Stimulated activated CD4-positive, alpha-beta T cell treated with anti-CD3 and anti-CD28 coated beads, Interleukin-2, amount 100 ng/mL, for 4 hours (primary cell): Measurements from ENCODE around the gene ITGA11.
"Not testable (repeated sequence)": the region's sequence is repeated elsewhere in the genome, so short reads cannot be mapped to it uniquely, and the experiment has no call there.

Experiments used
- DNase-seq: peaks from one replicate; pipeline ENCODE4 v3.0.0-alpha.2; 2020; ENCODE audit warnings: low read depth

The ITGA11 gene

DNA sequence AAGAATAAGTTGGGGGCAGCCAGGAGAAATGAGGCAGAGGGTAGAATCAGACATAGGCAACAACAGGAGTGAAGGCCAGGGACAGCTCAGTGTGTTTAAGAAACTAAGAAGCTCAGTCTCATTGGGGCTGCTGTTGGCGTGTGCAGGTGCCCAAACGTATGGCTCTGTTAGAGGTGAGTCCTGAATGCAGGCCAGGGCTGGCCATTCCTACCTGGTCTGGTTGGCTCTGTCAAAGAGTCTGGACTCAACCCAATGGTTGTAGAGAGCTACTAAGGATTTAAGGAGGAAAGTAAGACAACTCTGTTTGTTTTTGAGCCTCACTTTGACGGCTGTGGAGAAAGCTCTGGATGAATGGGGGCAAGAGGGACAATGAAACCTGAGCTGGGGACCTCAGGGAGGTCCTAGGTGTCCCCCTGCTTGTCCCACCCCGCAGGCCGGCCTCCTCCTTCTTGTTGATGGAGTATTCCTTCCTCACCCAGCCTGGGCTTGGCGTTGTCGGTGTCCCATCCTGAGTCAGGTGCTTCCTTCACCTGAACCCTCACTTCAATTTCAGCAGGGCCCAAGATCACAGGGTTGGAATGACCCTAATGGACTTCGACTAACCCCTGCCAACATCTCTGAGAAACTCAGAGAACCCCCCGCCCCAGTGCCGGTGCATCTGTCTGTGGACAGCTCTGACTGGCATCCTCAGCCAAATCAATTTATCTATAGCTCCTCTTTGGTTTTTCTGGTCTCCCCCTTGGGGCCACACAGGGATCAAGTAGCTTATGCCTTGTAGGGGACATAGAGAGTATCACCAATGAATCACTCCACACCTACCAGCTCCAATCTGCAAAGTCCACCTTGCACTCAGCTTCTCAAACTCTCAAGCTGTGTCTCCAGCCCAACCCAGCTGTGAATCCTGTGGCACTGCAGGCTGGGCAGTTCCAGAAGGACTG is 8.3 kb downstream of the ITGA11 start:
- DNase-seq, result no peak

DNA sequence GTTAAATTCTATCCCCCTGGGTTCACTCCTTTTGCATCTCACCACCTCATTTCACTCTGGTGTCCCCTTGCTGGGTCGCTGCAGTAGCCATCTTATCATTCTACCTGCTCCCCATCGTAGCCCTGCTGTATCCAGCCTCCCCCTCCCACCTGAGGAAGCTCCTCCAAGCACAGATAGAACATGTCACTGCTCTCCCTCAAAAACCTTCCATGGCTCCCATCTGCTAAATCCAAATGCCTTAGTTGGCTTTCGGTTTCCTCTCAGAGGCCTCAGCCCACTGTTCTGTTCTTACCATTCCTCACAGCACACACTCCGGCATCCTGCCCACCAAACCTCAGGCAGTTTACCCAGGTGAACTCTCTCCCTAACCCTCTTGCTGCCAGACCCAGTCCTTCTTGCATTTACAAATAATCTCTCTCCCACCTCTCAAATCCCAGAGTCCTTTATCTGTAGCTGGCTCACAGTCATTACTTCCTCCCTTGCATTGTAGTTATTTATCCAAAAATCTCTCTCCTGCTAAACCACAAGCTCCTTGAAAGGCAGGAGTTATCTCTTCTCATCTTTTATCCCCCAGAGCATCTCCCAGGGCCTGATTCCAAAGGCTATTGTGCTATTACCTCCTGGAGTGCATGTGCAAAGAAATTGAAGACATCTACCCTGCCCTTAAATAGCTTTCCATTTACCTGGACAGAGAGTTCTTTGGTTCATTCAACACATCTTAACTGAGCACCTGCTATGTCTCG is 9.4 kb downstream of the ITGA11 start:
- not testable (repeated sequence) for DNase-seq

DNA sequence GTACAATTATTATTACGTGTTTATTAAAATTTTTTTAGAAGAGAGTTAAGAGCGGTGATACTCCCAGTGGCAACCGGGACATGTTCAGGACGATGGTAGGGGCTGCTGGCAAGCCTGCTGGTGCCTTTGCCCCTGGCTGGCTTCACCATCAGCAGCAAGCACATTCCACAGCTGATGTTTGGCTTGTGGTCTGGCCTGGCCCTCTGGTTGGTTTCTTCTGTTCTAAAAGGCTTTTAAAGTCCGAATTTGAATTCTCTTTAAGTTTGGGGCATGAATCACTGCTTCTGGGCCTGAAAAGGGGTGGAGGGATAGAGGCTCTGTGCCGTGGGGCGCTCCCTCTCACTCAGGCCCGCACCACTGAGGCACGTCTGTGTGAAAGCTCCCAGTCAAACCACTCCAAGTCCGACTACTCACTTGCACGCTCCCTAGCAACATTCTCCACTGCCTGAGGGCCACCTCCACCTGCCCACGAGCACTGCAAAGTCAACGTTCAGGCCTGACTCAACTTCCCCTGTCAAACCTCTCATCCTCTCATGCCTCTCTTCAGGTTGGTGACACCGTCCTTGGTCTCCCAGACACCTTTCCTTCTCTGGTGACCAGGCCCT is 10.1 kb downstream of the ITGA11 start:
- no peak for DNase-seq

DNA sequence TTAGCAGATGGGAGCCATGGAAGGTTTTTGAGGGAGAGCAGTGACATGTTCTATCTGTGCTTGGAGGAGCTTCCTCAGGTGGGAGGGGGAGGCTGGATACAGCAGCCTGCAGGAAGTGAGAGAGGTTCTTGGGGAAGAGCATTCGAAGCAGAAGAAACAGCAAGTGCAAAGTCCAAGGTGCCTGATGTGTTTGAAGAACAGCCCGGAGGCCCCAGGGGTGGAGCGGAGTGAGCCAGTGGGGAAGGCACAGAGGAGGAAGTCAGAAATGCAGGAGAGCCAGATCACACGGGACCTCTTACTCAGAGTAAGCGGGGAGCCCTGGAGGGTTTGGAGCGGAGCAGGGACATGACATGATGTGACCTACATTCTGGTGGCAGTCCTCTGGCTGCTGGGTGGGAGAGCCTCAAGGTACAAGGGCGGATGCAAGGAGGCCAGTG is 10.8 kb downstream of the ITGA11 start:
- DNase-seq, result no peak

DNA sequence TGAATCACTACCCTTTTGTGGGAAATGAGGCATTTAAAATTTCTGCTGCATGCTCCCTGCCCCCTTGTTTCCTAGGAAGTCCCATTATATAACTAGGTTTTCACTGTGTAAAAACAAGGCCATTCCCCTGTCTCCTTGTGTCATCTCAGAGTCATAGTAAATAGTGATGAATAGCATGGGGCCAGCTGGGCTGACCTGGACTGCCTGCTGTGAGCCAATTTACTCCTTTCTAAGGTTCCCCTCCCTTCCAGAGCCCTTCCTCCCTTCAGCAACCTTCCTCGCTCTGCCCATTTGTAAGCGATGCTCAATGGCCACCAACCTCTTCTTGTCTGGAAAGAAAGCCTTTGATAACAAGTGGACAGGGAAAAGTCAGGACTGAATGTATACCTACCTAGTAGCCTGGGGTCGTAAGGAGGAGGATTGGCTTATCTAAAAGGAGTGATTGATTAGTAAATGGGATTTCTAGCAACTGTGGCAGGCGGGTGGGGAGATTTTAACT is 11.7 kb downstream of the ITGA11 start:
- no peak for DNase-seq

DNA sequence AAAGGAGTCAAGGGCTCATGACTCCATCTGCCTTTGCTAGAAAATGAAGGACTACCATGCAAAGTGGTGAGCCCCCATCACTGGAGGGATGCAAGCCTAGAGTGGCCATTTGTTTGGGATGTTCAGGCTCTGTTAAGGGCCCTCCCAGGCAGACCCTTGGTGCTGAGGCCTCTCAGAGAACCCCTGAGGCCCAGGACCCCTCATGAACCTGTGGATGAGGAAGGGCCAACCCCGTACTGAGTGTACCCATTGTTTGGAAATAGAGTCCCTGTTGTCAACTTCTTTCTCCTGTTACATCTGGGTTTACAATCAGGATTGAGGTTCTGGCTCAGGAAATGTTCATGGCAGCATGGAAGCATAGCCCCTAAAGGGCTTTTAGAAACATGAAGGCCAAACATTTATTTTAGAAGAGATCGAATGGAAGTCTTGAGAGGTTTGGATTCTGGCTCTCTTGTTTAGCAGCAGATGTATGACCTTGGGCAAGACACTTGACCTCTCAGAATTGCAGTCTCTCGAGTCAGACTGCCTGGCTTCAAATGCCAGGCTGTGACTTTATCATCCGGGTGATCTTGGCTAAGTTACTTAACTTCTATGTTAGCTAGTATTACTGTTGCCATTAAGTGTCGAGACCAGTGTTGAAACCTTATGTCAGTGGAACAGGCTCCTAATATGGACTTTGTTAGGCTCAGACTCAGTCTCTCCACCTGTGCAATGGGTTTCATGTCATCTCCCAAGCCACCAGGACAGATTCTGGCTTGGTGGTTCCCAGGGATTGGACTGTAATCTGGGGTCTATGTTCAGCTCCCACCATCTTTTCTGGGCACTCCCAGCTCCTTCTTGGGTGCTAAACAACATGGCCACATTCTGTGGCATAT is 12.4 kb downstream of the ITGA11 start:
- DNase-seq, result no peak

DNA sequence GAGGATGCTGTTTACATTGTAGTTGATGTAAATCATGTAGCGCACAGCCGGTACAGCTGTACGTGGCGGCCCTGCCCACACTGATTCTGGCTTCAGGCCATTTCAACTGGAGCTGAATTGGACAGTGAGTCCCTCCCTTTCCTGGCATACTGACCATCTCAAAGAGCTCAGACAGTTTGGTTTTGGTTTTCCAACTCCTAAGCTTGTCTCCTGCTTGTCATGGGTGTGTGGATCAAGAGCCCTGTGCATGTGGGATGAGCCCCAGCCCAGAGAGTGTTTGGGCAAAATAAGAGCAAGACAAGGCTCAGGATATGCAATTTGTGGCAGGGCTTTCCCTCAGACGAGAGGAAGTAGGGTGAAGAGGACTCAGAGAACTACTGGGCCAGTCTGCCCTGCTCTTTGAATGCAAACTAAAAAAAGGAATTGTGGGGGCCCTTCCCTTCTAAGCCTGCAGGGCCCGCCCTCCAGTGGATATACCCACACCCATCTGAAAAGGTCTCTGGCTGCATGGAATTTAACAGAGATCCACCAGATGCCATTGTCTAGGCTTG is 13.3 kb downstream of the ITGA11 start:
- DNase-seq, result no peak

DNA sequence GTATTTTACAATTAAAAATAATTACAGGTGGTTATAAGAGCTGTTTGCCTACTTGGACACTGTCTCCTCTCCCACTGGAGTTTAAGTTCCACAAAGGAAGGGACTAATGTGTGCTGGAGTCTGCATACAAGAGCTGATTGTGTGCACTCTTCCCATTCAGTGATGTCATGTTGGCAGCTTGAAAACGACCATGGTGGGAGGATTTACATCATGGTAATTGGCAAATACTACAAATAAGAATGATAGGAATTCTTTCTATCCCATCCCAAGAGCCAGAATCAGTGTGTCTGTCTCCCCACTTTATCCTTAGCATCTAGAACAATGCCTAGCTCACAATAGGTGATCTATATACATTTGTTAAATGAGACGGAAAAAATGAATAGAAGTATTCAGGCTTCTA is 14.1 kb downstream of the ITGA11 start:
- DNase-seq, result no peak

DNA sequence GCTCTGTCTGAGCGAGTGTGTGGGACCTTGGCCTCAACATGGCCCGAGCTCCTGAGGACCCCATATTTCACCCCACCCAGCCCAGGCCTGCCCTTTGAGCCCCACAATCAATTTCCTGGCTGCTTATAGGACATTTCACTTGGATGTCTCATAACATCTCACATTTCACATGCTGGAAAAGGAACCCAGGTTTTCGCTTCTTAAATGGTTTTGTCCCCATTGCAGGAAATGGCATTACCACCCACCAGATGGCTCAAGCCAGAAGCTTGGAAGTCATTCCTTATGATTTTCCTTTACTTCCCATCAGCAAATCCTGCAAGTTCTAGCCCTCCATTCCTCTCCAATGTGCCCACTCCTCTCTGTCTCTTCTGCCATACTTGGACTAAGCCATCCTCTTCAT is 14.9 kb downstream of the ITGA11 start:
- DNase-seq, result no peak

DNA sequence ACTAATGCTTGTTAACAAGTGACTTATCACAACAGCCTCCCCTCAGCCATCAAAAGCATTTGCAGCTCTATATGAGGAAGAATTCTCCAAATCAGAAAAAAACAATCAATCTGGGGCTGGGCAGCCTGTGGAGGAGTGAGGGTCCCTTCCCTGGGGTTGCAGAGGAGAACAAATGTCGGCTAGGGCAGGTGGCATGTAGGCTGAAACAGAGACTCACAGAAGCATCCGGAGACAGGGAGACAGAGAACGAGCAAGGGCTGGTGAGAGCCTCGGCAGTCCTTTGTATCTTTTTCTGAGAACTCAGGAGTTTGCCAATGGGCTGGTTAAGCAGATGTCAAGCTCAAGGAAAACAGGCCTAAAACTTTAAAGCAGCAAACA is 15.8 kb downstream of the ITGA11 start:
- no peak for DNase-seq

DNA sequence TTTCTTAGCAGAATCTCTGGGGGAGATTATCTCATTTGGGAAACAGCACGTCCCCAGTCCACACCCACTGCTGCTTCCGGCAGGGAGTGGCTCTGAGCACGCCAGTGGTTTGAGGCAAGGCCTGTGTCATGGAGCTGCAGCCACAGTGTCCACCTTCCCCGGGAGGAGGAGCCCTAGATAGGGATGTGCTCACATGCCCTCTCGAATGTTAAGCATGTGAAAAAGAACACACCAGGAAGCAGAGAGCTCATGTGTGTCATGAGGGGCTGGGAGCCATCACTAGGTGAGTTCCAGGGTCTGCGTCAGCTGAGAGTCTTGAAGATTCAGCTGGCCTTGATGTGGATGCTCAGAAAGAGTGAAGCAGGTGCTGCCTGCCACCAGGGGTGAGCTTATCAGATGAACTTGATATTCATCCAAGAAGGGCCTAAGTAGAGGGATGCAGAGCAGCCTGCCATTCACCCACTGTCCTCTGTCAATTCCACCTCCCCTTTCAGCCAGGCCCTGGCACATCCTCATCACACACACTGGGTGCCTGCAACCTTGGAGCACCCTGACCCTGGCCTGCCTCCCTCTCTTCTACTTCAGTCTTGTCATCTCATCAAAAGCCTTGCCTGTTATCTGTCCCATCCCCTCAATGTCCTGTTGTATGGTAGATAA is 16.3 kb downstream of the ITGA11 start:
- DNase-seq, result no peak

DNA sequence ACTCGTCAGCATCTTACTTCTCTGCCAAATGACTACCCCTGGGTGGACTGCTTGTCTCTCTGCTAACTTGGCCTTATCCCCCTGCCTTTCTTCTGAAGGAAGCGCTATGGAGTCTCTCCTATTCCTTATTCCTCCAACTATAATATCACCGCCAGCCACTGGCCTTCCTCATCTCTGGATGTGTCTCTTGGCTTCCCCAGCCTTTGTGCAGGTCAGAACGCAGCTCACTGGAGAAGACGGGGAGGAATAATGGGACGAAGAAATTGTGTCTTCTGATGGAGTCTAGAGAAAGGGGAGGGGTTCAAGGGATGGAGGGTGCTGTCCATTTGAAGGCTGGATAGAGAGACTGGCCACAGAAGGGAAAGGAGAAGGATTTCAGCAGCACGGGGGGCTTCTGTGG is 16.9 kb downstream of the ITGA11 start:
- no peak for DNase-seq

DNA sequence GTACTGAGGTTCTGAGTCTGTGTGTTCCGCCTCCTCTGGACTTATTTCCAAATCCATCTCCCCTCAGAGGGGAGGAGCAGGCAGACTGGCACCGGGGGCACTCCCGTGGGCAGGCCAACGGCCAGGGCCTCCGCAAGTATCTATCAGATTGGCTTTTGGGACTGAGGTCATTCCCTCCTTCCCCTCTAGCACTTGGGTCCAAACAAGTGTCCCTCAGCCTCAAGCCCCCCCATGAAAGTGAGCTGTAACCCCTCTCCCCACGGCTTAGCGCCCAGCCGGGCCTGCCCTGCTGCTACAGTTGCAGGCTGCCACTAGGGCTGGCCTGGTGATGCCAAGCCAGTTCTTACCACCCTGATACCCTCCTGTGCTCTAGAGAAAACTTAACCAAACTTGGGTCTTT is 17.4 kb downstream of the ITGA11 start:
- DNase-seq, result no peak

DNA sequence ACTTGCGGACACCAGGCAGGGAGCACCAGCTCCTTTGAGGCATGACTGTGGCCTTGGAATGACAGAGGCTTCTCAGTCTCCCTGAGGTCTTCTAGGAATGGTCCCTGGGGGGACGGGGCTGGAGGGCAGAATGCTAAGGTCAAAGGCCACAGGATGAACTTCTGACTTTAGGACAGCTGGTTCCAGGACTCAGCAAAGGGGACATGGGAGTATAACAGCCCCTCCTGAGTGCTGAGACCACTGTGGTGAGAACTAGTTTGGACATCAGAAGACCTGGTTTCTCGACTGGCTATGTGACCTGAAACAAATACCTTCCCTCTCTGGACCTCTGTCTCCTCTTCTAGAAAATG is 17.8 kb downstream of the ITGA11 start:
- no peak for DNase-seq

DNA sequence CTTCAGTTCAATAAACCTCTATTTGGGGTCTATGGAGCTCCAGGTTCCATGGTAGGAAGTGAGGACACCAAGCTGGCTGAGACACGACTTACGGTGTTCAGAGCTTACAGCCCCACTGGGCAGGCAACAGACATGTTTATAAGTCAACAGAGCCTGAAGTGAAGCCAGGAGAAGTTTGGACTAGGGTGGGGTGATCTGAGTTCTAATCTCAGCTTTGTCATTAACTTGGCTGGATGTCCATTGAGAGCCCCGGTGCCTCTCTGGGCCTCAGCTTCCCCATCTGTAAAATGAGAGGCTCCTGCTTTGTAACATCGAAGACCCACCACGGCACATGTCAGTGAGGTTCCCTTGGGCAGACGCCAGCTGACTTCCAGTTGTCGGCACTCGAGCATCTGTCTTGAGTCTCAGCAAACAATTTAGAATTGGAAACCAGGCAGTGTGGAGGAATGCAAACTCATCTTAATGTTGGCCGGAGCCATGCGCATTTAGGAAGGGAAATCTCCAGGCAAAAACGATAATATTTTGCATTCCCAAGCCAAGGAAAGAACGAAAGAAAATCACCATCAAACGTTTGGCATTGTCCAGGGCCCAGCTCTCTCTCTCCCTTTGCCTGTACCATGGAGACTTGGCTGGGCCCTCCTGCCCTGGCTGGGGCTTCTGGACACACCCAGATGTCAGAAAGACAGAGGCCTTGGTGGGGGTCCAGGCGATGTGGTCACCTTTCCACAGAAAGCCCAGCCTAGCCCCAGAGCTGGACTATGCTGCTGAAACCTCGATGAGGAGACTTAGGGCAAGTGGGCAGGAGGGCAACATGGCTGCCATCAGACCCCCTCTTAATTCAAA is 18.4 kb downstream of the ITGA11 start:
- no peak for DNase-seq

DNA sequence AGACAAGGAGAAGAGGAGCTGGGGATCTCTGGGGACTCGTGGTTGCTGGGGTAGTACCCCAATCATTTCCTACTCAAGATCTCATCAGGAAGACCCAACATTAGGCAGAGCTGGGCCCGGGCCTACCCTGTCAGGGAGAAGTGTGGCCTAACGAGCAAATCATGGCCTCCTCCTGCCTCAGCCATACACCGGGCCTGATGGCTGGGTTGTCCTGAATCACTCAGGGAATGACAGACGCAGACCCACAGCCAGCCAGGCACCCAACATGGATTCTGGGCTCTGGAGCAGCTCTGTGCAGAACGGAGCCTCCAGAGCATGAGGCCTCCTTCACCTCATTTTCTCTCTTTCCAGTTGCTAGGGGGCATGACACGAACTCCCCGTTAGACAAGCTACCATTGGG is 19.7 kb downstream of the ITGA11 start:
- DNase-seq, result no peak

DNA sequence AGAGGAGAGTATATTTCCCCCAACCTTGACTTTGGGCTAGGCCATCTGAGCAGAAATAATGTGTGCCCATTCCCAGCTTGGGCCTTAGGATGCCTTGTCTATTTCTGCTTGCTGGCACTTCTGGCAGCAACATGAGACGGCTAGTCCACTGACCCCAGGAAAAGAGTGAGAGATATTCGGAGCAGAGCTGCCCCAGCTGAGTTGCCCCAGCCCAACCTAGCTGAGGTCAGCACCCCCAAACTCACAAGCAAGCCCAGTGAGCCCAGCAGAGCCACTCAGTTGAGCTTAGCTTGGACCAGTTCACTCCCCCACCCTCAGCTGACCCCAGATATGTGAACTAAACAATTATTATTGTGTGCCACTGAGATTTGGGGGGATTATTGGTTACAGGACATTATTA is 20.2 kb downstream of the ITGA11 start:
- no peak for DNase-seq

DNA sequence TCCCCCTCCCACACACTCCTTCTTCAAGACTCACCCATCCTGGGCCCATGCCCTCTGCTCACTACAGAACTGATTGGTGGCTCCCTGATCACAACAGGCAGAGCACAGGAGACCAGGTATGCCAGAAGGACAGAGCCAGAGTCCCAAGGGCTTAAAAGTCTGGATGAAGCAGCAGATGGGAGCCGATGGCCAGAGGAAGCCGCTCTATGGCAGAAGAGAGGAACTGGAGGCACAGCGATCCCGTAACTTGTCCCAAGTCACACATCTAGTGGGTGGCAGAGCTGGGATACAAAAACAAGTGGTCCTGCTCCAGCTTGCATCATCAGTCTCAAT is 20.7 kb downstream of the ITGA11 start:
- no peak for DNase-seq

DNA sequence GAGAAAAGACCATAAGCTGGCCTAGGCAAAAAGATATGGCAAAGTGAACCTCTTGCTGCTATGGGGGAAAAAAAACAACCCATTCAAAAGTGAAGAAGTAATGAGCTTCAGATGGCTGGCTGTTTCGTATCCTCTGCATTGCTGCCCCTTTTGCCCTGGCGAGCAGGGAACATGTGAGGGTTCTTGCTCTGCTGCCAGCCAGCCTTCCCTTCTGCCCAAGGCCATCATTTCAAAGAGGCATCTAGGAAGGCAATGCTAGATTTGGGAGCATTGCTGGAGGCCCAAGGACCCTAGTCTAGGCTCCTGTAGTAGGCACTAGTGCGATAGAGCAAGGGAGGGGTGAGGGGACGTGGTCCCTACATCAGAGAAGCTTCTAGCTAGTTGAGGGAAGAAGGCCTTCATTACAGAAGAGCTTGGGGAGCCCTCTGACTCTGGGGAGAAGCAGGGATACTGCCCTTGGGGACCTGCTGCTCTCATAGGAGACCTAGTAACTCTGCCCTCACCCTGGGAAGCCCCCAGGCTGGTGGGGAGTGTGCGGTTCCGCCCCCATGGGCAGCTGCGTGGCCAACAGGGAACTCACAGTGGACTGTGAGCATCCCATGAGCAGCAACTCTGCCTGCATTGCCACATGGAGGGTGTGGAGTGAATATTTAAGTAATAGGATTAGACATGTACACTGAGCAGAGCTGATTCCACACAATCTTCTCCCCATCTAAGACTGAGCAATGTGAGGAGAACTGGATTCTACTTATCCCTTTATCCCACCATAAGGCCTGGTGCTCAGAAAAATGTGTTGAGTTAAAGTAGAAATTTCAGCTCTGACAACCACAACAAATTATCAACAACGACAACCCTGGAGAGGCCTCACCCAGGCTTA is 21.3 kb downstream of the ITGA11 start:
- no peak for DNase-seq
